Neural progenitor cell (in vitro differentiated cells): ENCODE data around the gene SMARCB1. TPM values are rescaled to one million over a fixed set of nuclear protein-coding genes. Genes with fewer than 3 reads are reported as not detected.

Source experiments
- DNase-seq: peaks from one replicate; pipeline ENCODE4 v3.0.0-alpha.2; 2016; ENCODE audit warnings: low spot score
- H2AFZ ChIP-seq: fragments of 200-600 bp; sonication (generic); replicated peaks from 2 replicates; pipeline ENCODE4 v1.6.1; 2016; ENCODE audit warnings: antibody characterized with exemption
- H3F3A ChIP-seq: fragments of 200-600 bp; sonication (generic); 2 replicates; pipeline ENCODE4 v1.6.1; 2016; ENCODE audit warnings: antibody characterized with exemption, low read depth
- H3K27ac ChIP-seq: fragments of 200-600 bp; sonication (generic); 2 replicates; pipeline ENCODE4 v1.5.1; 2016; ENCODE audit warnings: mild to moderate bottlenecking
- H3K27me3 ChIP-seq: fragments of 200-600 bp; sonication (generic); 2 replicates; pipeline ENCODE4 v1.6.1; 2016; ENCODE audit warnings: mild to moderate bottlenecking, moderate library complexity
- H3K36me3 ChIP-seq: fragments of 200-600 bp; sonication (generic); 2 replicates; pipeline ENCODE4 v1.5.1; 2016
- H3K4me1 ChIP-seq: fragments of 200-600 bp; sonication (generic); 2 replicates; pipeline ENCODE4 v1.6.1; 2016; ENCODE audit warnings: mixed run types
- H3K4me2 ChIP-seq: fragments of 200-600 bp; sonication (generic); 2 replicates; pipeline ENCODE4 v1.6.1; 2016
- H3K4me3 ChIP-seq: fragments of 200-600 bp; sonication (generic); 2 replicates; pipeline ENCODE4 v1.5.1; 2016
- H3K79me2 ChIP-seq: fragments of 200-600 bp; sonication (generic); 2 replicates; pipeline ENCODE4 v1.6.1; 2016; ENCODE audit warnings: low read depth
- H3K9ac ChIP-seq: fragments of 200-600 bp; sonication (generic); 2 replicates; pipeline ENCODE4 v1.6.1; 2016
- H3K9me3 ChIP-seq: fragments of 200-600 bp; sonication (generic); 2 replicates; pipeline ENCODE4 v1.5.1; 2016; ENCODE audit warnings: low read depth
- H4K20me1 ChIP-seq: fragments of 200-600 bp; sonication (generic); 2 replicates; pipeline ENCODE4 v1.6.1; 2016; ENCODE audit warnings: low read depth
- H3K27ac Mint-ChIP-seq: 3 replicates; pipeline ENCODE4 v1.8.0; 2021; ENCODE audit warnings: mixed read lengths
- H3K27me3 Mint-ChIP-seq: 2 replicates; pipeline ENCODE4 v1.8.0; 2022; ENCODE audit warnings: low read depth, mild to moderate bottlenecking, inconsistent platforms, moderate library complexity, mixed read lengths; ENCODE audit not compliant: insufficient read depth
- H3K36me3 Mint-ChIP-seq: 3 replicates; pipeline ENCODE4 v1.8.0; 2021; ENCODE audit warnings: mixed read lengths
- H3K4me1 Mint-ChIP-seq: 3 replicates; pipeline ENCODE4 v1.8.0; 2021; ENCODE audit warnings: mixed read lengths
- H3K4me3 Mint-ChIP-seq: 3 replicates; pipeline ENCODE4 v1.8.0; 2021; ENCODE audit warnings: mild to moderate bottlenecking, moderate library complexity, mixed read lengths
- H3K9me3 Mint-ChIP-seq: 3 replicates; pipeline ENCODE4 v1.8.0; 2020; ENCODE audit warnings: mixed read lengths
- EZH2 ChIP-seq: fragments of 200-600 bp; sonication (generic); IDR thresholded peaks from 2 replicates; pipeline ENCODE4 v1.6.1; 2017; ENCODE audit warnings: antibody characterized with exemption, mild to moderate bottlenecking, moderate library complexity
- EZH2phosphoT487 ChIP-seq: fragments of 200-600 bp; sonication (generic); IDR thresholded peaks from 2 replicates; pipeline ENCODE4 v1.6.1; 2017; ENCODE audit warnings: antibody characterized with exemption
- total RNA-seq: library from RNA; depleted of rRNA; stranded (reverse); fragments of >200 nt; gene quantifications from 2 replicates; pipeline ENCODE4 v1.2.3, GENCODE V29; 2015; ENCODE audit warnings: low replicate concordance
- TF ChIP-seq, protein P1 (sequence below): fragments of 200-600 bp; sonication (generic); IDR thresholded peaks from 2 replicates; pipeline ENCODE4 v1.5.1; 2017; ENCODE audit warnings: antibody characterized with exemption, mild to moderate bottlenecking

The SMARCB1 gene
- total RNA-seq, 1 donor from 2014 or later: 151 TPM

GRCh38 chr22:23755711-23756110, 31.1 kb upstream of the SMARCB1 start:
- H3F3A ChIP-seq: peaks cover 18% of the 10 kb centered on the region
- no peaks in the 10 kb centered on the region for H3K79me2 ChIP-seq
- no peaks in the 10 kb centered on the region for H3K4me1 ChIP-seq
- no peak overlapping the region for H3K4me2 ChIP-seq
- no peaks in the 10 kb centered on the region for H3K36me3 ChIP-seq
- TF ChIP-seq EZH2: no peak
- TF ChIP-seq, protein P1, sequence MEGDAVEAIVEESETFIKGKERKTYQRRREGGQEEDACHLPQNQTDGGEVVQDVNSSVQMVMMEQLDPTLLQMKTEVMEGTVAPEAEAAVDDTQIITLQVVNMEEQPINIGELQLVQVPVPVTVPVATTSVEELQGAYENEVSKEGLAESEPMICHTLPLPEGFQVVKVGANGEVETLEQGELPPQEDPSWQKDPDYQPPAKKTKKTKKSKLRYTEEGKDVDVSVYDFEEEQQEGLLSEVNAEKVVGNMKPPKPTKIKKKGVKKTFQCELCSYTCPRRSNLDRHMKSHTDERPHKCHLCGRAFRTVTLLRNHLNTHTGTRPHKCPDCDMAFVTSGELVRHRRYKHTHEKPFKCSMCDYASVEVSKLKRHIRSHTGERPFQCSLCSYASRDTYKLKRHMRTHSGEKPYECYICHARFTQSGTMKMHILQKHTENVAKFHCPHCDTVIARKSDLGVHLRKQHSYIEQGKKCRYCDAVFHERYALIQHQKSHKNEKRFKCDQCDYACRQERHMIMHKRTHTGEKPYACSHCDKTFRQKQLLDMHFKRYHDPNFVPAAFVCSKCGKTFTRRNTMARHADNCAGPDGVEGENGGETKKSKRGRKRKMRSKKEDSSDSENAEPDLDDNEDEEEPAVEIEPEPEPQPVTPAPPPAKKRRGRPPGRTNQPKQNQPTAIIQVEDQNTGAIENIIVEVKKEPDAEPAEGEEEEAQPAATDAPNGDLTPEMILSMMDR: no peak
- no peak for TF ChIP-seq EZH2phosphoT487
- no peak overlapping the region for H3K27ac ChIP-seq
- H2AFZ ChIP-seq: no peak overlapping the region
- no peak overlapping the region for H3K4me3 ChIP-seq
- peaks cover 22% of the 10 kb centered on the region for H3K4me1 Mint-ChIP-seq
- H4K20me1 ChIP-seq: no peaks in the 10 kb centered on the region
- no peak overlapping the region for H3K4me3 Mint-ChIP-seq
- H3K9ac ChIP-seq: no peak overlapping the region
- H3K9me3 ChIP-seq: no peaks in the 10 kb centered on the region
- no peak overlapping the region for H3K27ac Mint-ChIP-seq
- no peaks in the 10 kb centered on the region for H3K27me3 ChIP-seq
- no peaks in the 10 kb centered on the region for H3K36me3 Mint-ChIP-seq
- H3K9me3 Mint-ChIP-seq: no peaks in the 10 kb centered on the region
- DNase-seq: no peak
- peaks cover 6% of the 10 kb centered on the region for H3K27me3 Mint-ChIP-seq

- H3K36me3 ChIP-seq: no peaks in the 10 kb centered on the region
- H3K27ac ChIP-seq: no peak overlapping the region
- H3K4me2 ChIP-seq: no peak overlapping the region
- Mint-ChIP-seq H3K27ac (no peak overlapping the region), H3K9me3 (no peaks in the 10 kb centered on the region), H3K36me3 (no peaks in the 10 kb centered on the region), H3K4me3 (peak overlapping the region; percentile 39), H3K27me3 (peaks cover 6% of the 10 kb centered on the region), H3K4me1 (peaks cover 18% of the 10 kb centered on the region)
- peaks cover 9% of the 10 kb centered on the region for H3F3A ChIP-seq
- no peak overlapping the region for H2AFZ ChIP-seq
- no peaks in the 10 kb centered on the region for H3K9me3 ChIP-seq
- H3K4me3 ChIP-seq: no peak overlapping the region
- no peaks in the 10 kb centered on the region for H3K79me2 ChIP-seq
- H3K9ac ChIP-seq: no peak overlapping the region
- DNase-seq: no peak
- TF ChIP-seq EZH2 (no peak), EZH2phosphoT487 (no peak)
- TF ChIP-seq, protein P1: no peak
- H3K4me1 ChIP-seq: no peaks in the 10 kb centered on the region
- H3K27me3 ChIP-seq: no peaks in the 10 kb centered on the region
- H4K20me1 ChIP-seq: no peaks in the 10 kb centered on the region
Observed at GRCh38 chr22:23756891-23757290, 29.9 kb upstream of the SMARCB1 start.

DNA sequence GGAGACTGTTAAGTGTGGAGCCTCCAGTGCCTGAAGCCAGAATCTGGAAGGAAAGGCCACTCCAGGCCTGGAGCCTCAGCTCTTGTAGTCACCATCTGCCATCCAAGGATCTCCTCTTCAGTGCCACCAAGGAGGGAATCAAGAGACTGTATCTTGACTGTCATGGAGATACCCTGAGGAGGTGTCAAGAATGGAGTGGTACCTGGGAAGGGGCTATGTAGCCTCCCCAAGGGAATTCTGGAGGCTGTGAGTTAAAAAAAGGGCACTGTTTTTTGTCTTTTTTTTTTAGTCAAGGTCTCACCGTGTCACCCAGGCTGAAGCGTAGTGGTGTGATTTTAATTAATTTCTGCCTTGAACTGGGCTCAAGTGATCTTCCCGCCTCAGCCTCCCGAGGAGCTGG, 27.2 kb upstream of the SMARCB1 start:
- no peaks in the 10 kb centered on the region for H3K9me3 Mint-ChIP-seq
- no peak overlapping the region for H3K27ac ChIP-seq
- H3K27ac Mint-ChIP-seq: no peak overlapping the region
- H3K4me2 ChIP-seq: no peak overlapping the region
- no peak overlapping the region for H3K4me3 ChIP-seq
- no peaks in the 10 kb centered on the region for H3K9me3 ChIP-seq
- peaks cover 5% of the 10 kb centered on the region for H3K27me3 Mint-ChIP-seq
- no peak overlapping the region for H3K9ac ChIP-seq
- H3K36me3 Mint-ChIP-seq: no peaks in the 10 kb centered on the region
- TF ChIP-seq EZH2phosphoT487 (no peak), EZH2 (no peak)
- TF ChIP-seq, protein P1: no peak
- no peak for DNase-seq
- no peaks in the 10 kb centered on the region for H4K20me1 ChIP-seq
- H3K4me1 Mint-ChIP-seq: peaks cover 26% of the 10 kb centered on the region
- H3F3A ChIP-seq: peaks cover 19% of the 10 kb centered on the region
- H3K36me3 ChIP-seq: no peaks in the 10 kb centered on the region
- H3K79me2 ChIP-seq: no peaks in the 10 kb centered on the region
- H3K27me3 ChIP-seq: no peaks in the 10 kb centered on the region
- H2AFZ ChIP-seq: no peak overlapping the region
- peaks cover 14% of the 10 kb centered on the region for H3K4me1 ChIP-seq
- no peak overlapping the region for H3K4me3 Mint-ChIP-seq
